NB4 (cell line): ENCODE measurements around the gene SCNN1B.

Experiments used
- MYC ChIP-seq: IDR thresholded peaks from 2 replicates; pipeline ENCODE4 v1.6.1; 2011; ENCODE audit warnings: low read depth, low read length
- POLR2A ChIP-seq: IDR thresholded peaks from 2 replicates; pipeline ENCODE4 v1.6.1; 2011; ENCODE audit warnings: mild to moderate bottlenecking; ENCODE audit not compliant: insufficient read length; ENCODE audit errors: extremely low read depth
- TF ChIP-seq, protein P1 (sequence below): IDR thresholded peaks from one replicate; pipeline ENCODE4 v1.5.1; 2012; ENCODE audit warnings: low read depth, low read length
- TF ChIP-seq, protein P2 (sequence below): IDR thresholded peaks from 2 replicates; pipeline ENCODE4 v1.6.1; 2011; ENCODE audit warnings: low read depth, low read length

DNA sequence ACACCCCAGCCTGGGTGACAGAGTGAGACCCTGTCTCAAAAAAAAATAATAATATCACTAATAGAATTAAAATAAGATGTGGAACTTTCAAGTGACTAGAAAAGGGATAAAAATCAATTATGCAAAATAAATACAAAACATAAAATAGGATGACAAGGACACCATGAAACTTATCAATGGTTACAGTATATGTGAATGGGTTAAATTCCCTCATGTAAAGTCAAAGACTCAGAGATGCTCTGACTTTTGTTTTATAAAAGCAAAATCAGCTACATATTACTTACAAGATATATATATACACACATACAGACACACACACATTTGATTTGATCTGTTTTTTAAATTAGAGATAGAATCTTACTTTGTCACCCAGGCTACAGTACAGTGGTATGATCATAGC is 33.5 kb upstream of the SCNN1B start:
- TF ChIP-seq, protein P1, sequence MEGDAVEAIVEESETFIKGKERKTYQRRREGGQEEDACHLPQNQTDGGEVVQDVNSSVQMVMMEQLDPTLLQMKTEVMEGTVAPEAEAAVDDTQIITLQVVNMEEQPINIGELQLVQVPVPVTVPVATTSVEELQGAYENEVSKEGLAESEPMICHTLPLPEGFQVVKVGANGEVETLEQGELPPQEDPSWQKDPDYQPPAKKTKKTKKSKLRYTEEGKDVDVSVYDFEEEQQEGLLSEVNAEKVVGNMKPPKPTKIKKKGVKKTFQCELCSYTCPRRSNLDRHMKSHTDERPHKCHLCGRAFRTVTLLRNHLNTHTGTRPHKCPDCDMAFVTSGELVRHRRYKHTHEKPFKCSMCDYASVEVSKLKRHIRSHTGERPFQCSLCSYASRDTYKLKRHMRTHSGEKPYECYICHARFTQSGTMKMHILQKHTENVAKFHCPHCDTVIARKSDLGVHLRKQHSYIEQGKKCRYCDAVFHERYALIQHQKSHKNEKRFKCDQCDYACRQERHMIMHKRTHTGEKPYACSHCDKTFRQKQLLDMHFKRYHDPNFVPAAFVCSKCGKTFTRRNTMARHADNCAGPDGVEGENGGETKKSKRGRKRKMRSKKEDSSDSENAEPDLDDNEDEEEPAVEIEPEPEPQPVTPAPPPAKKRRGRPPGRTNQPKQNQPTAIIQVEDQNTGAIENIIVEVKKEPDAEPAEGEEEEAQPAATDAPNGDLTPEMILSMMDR, result no peak
- TF ChIP-seq MYC (no peak), POLR2A (no peak)
- TF ChIP-seq, protein P2, sequence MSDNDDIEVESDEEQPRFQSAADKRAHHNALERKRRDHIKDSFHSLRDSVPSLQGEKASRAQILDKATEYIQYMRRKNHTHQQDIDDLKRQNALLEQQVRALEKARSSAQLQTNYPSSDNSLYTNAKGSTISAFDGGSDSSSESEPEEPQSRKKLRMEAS, result no peak
